GM12864 (cell line): ENCODE results near the gene CHST10.

Experiments
- DNase-seq: peaks from one replicate; pipeline ENCODE4 v3.0.0-alpha.2; 2011; ENCODE audit warnings: low read depth
- H3K4me3 ChIP-seq: 2 replicates; pipeline ENCODE4 v1.5.1; 2011; ENCODE audit warnings: mild to moderate bottlenecking, low read depth, low read length, control low read depth
- TF ChIP-seq, protein P1 (sequence below): IDR thresholded peaks from 2 replicates; pipeline ENCODE4 v1.5.1; 2011; ENCODE audit warnings: low read depth, mild to moderate bottlenecking, moderate library complexity, low read length, control low read depth, inconsistent platforms; ENCODE audit errors: missing control alignments

The CHST10 gene

DNA sequence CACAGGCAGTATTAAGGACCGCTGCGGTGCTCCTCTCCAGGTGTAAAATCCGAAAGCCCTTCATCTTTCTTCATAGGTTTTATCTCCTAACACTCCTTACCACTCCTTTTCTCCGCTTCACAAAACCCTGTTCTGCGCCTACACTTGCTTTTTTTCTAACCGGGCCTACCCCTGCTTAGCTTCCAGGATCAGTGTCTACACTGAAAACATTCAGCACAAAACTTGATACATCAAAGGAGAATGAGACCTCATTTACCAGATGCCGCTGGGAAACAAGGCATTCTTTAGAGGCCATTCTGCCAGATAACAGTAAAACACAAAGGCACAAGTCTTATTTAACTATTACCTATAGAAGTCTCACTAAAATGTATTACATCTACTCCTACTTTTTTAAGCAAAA is 13.1 kb downstream of the CHST10 start:
- H3K4me3 ChIP-seq = no peak overlapping the region
- no peak for DNase-seq
- TF ChIP-seq, protein P1, sequence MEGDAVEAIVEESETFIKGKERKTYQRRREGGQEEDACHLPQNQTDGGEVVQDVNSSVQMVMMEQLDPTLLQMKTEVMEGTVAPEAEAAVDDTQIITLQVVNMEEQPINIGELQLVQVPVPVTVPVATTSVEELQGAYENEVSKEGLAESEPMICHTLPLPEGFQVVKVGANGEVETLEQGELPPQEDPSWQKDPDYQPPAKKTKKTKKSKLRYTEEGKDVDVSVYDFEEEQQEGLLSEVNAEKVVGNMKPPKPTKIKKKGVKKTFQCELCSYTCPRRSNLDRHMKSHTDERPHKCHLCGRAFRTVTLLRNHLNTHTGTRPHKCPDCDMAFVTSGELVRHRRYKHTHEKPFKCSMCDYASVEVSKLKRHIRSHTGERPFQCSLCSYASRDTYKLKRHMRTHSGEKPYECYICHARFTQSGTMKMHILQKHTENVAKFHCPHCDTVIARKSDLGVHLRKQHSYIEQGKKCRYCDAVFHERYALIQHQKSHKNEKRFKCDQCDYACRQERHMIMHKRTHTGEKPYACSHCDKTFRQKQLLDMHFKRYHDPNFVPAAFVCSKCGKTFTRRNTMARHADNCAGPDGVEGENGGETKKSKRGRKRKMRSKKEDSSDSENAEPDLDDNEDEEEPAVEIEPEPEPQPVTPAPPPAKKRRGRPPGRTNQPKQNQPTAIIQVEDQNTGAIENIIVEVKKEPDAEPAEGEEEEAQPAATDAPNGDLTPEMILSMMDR = no peak

DNA sequence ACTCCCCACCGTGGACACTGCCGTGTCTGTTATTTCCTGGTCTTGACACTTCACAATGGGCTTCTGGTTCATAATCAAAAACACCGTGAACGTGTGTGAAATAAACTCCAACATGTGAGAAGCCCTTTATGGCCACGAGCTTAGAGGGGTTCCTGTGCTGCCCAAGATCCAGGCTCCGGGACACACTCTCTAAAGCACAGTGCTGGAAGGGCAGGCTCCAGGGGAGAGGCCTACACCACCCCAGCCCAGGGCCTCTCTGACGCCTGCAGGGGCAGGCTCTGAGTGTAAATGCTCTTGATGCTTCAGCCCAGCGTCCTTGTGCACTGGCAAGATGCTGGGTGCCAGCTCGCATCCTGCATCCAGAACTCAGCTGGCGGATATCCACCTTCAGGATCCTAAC is 13.7 kb downstream of the CHST10 start:
- no peak for DNase-seq
- TF ChIP-seq, protein P1 = no peak
- no peak overlapping the region for H3K4me3 ChIP-seq

DNA sequence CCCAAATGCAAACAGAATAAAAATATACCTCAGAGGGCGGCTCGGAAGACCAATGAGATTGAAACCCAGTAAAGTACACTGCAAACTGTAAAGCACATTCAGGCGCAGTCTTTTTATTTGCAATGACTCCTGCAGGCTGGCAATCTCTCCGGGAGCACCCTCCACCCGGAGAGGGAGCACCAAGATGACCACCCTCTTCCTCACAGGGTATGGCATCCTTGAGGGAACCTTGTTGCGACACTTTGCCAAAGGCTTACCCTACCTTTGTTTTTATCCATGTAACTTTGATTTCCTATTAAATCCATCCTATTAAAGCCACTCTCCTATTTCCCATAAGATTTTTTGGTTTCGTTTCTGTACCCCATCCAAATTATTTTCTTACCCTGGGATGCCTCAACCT is 16.2 kb downstream of the CHST10 start:
- TF ChIP-seq, protein P1 = no peak
- no peak for DNase-seq
- no peak overlapping the region for H3K4me3 ChIP-seq

DNA sequence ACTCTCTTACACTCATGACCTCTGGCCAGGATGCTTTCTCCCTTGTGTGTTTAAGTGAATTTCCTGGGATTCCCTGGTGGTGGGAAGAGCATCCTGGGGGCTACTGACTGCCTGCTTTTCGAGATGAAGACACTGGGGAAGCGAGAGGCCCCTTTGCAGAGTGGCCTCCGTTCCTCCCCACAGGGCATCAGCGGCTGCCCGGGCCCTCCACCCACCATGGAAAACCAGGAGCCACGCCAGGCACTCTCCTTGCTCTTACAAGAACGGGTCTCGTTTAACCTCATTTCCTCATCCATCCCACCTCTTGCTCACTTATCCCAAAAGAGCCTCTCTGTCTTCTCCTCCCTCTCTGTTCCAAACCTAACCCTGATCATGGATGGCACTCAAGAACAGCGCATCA is 17.8 kb downstream of the CHST10 start:
- no peak overlapping the region for H3K4me3 ChIP-seq
- DNase-seq = no peak
- TF ChIP-seq, protein P1 = no peak

DNA sequence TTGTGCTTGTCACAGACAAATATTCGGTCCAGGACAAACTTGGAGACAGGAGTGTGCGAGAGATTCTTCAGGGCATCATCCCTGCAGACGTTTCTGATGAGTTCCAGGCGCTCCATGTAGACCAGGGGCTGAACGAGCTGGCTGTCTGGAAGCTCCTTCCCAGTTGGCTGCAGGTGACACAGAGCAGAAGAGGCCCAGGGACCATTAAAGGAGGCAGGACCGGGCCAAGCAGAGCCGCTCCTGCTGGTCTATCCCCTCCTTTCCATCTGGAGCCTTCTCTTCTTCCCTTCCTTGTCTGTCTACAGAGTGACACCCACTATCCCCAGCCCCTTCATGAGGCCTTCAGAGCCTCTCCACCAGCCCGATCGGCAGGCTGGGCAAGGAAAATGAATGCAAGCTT is 19.5 kb downstream of the CHST10 start:
- no peak overlapping the region for H3K4me3 ChIP-seq
- DNase-seq = no peak
- TF ChIP-seq, protein P1 = no peak

DNA sequence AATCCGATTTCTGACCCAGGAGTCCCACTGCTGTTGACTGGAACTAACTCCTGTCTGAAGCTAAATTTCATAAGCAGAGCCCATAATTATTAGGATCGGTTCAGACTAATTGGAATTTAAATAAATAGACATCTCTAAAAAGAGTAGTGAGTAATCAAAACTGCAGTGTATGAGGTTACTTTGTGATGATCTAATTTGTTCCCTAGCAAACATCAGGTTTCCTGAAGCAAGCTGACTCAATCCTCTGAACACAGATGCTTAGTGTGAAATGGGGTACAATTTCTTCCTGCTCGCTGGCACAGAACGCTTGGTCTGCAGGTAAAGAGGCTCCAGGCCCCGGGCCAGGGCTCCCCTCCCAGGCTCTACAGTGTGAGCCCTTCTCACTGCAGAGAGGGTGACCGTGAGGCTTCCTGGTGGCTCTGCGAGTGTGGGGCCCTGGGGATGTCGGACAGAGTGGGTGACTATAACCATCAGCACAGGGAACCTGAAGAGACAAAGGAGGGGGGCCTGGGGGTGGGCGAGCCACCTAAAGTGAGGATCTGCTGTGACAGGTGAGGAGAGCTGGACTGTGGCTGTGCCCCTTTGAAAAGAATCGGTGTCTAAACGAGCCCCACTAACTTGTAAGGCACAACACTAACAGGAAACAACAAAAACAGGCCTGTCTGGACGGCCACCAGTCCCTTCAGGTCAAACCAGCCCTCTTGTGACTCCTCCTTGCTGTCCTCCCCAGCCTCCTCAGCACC is 20.2 kb downstream of the CHST10 start:
- no peak for DNase-seq
- TF ChIP-seq, protein P1 = no peak
- H3K4me3 ChIP-seq = no peak overlapping the region

DNA sequence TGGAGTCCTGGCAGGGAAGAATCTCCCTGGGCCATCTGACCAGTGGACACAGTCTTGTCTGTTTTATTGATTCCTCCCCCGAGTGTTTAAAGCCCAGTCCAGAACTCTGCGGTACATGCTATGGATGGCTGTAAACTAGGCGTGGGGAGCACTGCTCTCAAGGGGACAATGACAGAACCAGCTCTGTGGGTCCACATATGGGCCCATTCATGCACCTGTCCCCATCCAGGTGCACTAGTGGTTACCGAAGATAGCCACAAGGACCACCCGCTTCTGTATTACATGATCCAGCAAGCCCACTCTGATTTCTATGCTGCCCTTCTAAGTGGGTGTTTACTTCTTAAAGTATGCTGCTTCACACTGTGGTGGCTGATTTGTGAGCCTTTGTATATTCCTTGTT is 21.0 kb downstream of the CHST10 start:
- H3K4me3 ChIP-seq = no peak overlapping the region
- TF ChIP-seq, protein P1 = no peak
- no peak for DNase-seq
